K562 (cell line): Measurements from ENCODE around the gene ZNF546. TPM values are rescaled to one million over a fixed set of nuclear protein-coding genes. Genes with fewer than 3 reads are reported as not detected.

ENCODE experiments used
- CBX5 ChIP-seq: IDR thresholded peaks from 2 replicates; pipeline ENCODE4 v1.6.1; 2014; ENCODE audit warnings: low read depth, borderline replicate concordance
- EP400 ChIP-seq: fragments of 450-650 bp; IDR thresholded peaks from 2 replicates; pipeline ENCODE4 v1.6.1; 2017; ENCODE audit warnings: antibody characterized with exemption, mild to moderate bottlenecking, moderate library complexity
- ERF ChIP-seq: fragments of 450-650 bp; formaldehyde crosslinking; IDR thresholded peaks from 2 replicates; pipeline ENCODE4 v1.4.0; 2020; ENCODE audit warnings: mild to moderate bottlenecking, mixed read lengths
- KDM2B ChIP-seq: fragments of 250-450 bp; sonication (Bioruptor Pico); IDR thresholded peaks from 2 replicates; pipeline ENCODE4 v1.8.0; 2021; ENCODE audit warnings: mild to moderate bottlenecking, moderate library complexity
- KLF16 ChIP-seq: IDR thresholded peaks from 2 replicates; pipeline ENCODE4 v1.6.1; 2016; ENCODE audit warnings: antibody characterized with exemption
- MCM2 ChIP-seq: fragments of 450-650 bp; IDR thresholded peaks from 2 replicates; pipeline ENCODE4 v1.6.1; 2017; ENCODE audit warnings: low read depth, mild to moderate bottlenecking
- MYC ChIP-seq, 2 experiments: fragments of 250-450 bp in 1 of 2; sonication (Bioruptor Pico) in 1 of 2; IDR thresholded peaks; 2 replicates each; pipeline versions ENCODE4 v1.5.1 to v1.6.1; 2012 to 2021; ENCODE audit warnings: low read depth in 2 of 2, borderline replicate concordance in 1 of 2, improper control_type of control experiment in 1 of 2, low read length in 1 of 2, mild to moderate bottlenecking in 1 of 2, moderate library complexity in 1 of 2
- NR2C1 ChIP-seq, 2 experiments: fragments of 450-650 bp; IDR thresholded peaks; 2 replicates each; pipeline ENCODE4 v1.6.1; 2017; ENCODE audit warnings: mild to moderate bottlenecking in 2 of 2, antibody characterized with exemption in 1 of 2, inconsistent platforms in 1 of 2, missing compliant biosample characterization in 1 of 2, missing genetic modification characterization in 1 of 2
- POLR2A ChIP-seq: fragments of 450-650 bp; conservative IDR thresholded peaks from 2 replicates; pipeline ENCODE4 v1.6.1; 2016
- SRF ChIP-seq, 2 experiments: fragments of 250-450, 450-650 bp in 1 of 2; sonication (Bioruptor Pico) in 1 of 2; sonication (generic) in 1 of 2; formaldehyde crosslinking; IDR thresholded peaks; 2 replicates each; pipeline versions ENCODE4 v1.5.0 to v1.5.1; 2020 to 2022; ENCODE audit warnings: mild to moderate bottlenecking in 1 of 2, missing genetic modification reagents in 1 of 2
- SRSF9 ChIP-seq: fragments of 200-400 bp; formaldehyde crosslinking; IDR thresholded peaks from 2 replicates; pipeline ENCODE4 v1.6.1; 2017; ENCODE audit warnings: low read depth, low read length, borderline replicate concordance
- TOE1 ChIP-seq, 2 experiments: fragments of 450-650 bp in 1 of 2; sonication (generic) in 1 of 2; formaldehyde crosslinking in 1 of 2; IDR thresholded peaks; 2 replicates each; pipeline versions ENCODE4 v1.7.1 to v1.8.0; 2016 to 2022; ENCODE audit warnings: borderline replicate concordance in 2 of 2, mild to moderate bottlenecking in 2 of 2, antibody characterized with exemption in 1 of 2, inconsistent platforms in 1 of 2, low read depth in 1 of 2, missing genetic modification reagents in 1 of 2, moderate library complexity in 1 of 2
- ZFP36 ChIP-seq: fragments of 150-350 bp; IDR thresholded peaks from 2 replicates; pipeline ENCODE4 v1.6.1; 2018; ENCODE audit warnings: low read length, low read depth; ENCODE audit not compliant: partially characterized antibody
- ZFX ChIP-seq: sonication (generic); formaldehyde crosslinking; IDR thresholded peaks from 2 replicates; pipeline ENCODE4 v1.8.0; 2022; ENCODE audit warnings: mild to moderate bottlenecking, missing genetic modification reagents, moderate library complexity
- ZNF175 ChIP-seq: fragments of 200-800 bp; sonication (Bioruptor generic); IDR thresholded peaks from 2 replicates; pipeline ENCODE4 v1.6.1; 2016; ENCODE audit warnings: low read depth, mild to moderate bottlenecking, missing genetic modification characterization, missing compliant biosample characterization
- ZNF830 ChIP-seq: fragments of 250-450 bp; sonication (Bioruptor Pico); IDR thresholded peaks from 2 replicates; pipeline ENCODE4 v1.5.0; 2021; ENCODE audit warnings: mild to moderate bottlenecking
- ZSCAN32 ChIP-seq: fragments of 450-650 bp; formaldehyde crosslinking; IDR thresholded peaks from 2 replicates; pipeline ENCODE4 v1.4.0; 2020; ENCODE audit warnings: mild to moderate bottlenecking, moderate library complexity
- polyA plus RNA-seq, 8 experiments: library from polyadenylated mRNA; depleted of rRNA in 4 of 8; stranded (reverse) in 5 of 8; unstranded in 3 of 8; fragments of >200 nt; fragmentation: Nextera tagmentation in 2 of 8; fragmentation: Illumina TruSeq in 1 of 8; extraction: Ambion mirVana in 2 of 8; extraction: Trizol in 1 of 8; gene quantifications; 2 replicates each; pipeline versions ENCODE4 v1.2.1 to v1.2.3, GENCODE V29; 2011 to 2014; ENCODE audit warnings: inconsistent platforms in 1 of 8, missing spikeins in 1 of 8
- total RNA-seq, 7 experiments: library from RNA; depleted of rRNA in 6 of 7; stranded (reverse); fragments of >200 nt in 6 of 7; fragmentation: Illumina TruSeq in 2 of 7; extraction: Trizol in 2 of 7; gene quantifications; 2 replicates each; pipeline versions ENCODE4 v1.2.1 to v1.2.3, GENCODE V29; 2011 to 2021; ENCODE audit warnings: low replicate concordance in 1 of 7
- TF ChIP-seq, protein P1 (sequence below): sonication (generic); formaldehyde crosslinking; IDR thresholded peaks from 2 replicates; pipeline ENCODE4 v1.8.1; 2023; ENCODE audit warnings: mild to moderate bottlenecking, missing genetic modification reagents
- TF ChIP-seq, protein P2 (sequence below): fragments of 450-650 bp; formaldehyde crosslinking; conservative IDR thresholded peaks from 2 replicates; pipeline ENCODE4 v1.4.0; 2022; ENCODE audit warnings: mild to moderate bottlenecking, missing genetic modification characterization
- TF ChIP-seq, protein P3 (sequence below): fragments of 450-650 bp; IDR thresholded peaks from 2 replicates; pipeline ENCODE4 v1.6.1; 2014; ENCODE audit warnings: low read depth, mild to moderate bottlenecking, moderate library complexity, borderline replicate concordance
- TF ChIP-seq, protein P4 (sequence below): fragments of 450-650 bp; formaldehyde crosslinking; IDR thresholded peaks from 2 replicates; pipeline ENCODE4 v1.4.0; 2022; ENCODE audit warnings: mild to moderate bottlenecking, moderate library complexity

The ZNF546 gene
- total and polyA plus RNA-seq, 9 of the 15 experiments (the other 6 are each of a cell fraction or from before 2014, with no cell fraction given) = 0.73 to 5.1 (median 2.2) TPM

DNA sequence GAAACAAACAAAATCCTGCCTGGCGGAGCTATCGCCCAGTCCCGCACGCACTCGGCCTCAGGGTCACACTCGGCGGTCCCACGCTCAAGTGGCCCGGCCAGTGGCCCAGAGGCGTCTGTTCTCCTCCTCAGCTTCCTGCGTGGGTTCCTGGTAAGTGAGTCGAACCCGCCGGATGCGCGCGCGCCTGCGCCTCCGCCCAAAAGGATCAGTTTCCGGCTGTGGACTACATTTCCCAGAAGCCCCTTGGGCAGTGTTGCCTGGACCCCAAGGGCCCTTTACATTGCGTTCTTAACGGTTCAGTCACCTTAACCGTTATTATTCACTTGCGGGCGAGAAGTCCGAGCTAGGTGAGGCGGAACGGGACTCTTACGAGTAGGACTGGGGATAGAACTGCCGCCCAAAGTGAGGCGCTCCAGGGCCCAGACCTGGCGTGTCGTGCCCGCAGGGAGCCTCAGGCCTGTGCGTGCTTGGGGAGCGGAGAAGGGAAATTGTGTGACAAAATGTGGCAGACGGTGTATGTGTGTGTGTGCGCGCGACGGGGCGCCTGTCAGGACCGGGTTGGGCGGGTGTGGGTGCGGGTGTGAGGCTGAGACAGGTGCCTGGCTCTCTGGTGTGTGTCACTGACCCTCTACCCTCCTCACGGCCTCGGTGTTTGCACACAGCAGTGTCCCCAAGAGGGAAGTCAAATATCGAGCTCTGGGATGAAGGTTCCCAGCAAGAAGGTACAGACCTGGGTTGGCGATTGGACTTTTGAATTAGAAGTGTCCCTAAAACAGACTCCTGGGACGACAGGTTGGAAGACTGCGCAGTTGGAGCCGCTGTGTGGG, at the start of gene ZNF546 (continued):
- TF ChIP-seq MYC (IDR thresholded peaks at IDR 0.05; ENCODE audit: low read depth, low read length) = no peak; the same call in 1 of the 2 replicates
- TF ChIP-seq MYC (CRISPR knock-in tag; IDR thresholded peaks at IDR 0.05; ENCODE audit: borderline replicate concordance, low read depth) = 0 out of 2 replicates have a peak, but pooled peaks have one; percentile 57
- TF ChIP-seq, protein P1, sequence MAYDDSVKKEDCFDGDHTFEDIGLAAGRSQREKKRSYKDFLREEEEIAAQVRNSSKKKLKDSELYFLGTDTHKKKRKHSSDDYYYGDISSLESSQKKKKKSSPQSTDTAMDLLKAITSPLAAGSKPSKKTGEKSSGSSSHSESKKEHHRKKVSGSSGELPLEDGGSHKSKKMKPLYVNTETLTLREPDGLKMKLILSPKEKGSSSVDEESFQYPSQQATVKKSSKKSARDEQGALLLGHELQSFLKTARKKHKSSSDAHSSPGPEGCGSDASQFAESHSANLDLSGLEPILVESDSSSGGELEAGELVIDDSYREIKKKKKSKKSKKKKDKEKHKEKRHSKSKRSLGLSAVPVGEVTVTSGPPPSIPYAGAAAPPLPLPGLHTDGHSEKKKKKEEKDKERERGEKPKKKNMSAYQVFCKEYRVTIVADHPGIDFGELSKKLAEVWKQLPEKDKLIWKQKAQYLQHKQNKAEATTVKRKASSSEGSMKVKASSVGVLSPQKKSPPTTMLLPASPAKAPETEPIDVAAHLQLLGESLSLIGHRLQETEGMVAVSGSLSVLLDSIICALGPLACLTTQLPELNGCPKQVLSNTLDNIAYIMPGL (CRISPR knock-in tag) = 0 out of 2 replicates have a peak, but pooled peaks have one; percentile 35
- TF ChIP-seq ZFX = peak; percentile 100
- TF ChIP-seq KLF16 = no peak
- no peak for TF ChIP-seq MCM2
- TF ChIP-seq CBX5 = no peak
- no peak for TF ChIP-seq ZNF175 (CRISPR knock-in tag)
- TF ChIP-seq, protein P2, sequence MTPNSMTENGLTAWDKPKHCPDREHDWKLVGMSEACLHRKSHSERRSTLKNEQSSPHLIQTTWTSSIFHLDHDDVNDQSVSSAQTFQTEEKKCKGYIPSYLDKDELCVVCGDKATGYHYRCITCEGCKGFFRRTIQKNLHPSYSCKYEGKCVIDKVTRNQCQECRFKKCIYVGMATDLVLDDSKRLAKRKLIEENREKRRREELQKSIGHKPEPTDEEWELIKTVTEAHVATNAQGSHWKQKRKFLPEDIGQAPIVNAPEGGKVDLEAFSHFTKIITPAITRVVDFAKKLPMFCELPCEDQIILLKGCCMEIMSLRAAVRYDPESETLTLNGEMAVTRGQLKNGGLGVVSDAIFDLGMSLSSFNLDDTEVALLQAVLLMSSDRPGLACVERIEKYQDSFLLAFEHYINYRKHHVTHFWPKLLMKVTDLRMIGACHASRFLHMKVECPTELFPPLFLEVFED (CRISPR knock-in tag) = peak; percentile 80; the same call in 1 of the 2 replicates
- peak; percentile 81 for TF ChIP-seq EP400
- TF ChIP-seq ZNF830 (CRISPR knock-in tag) = no peak
- TF ChIP-seq ZFP36 = no peak
- no peak for TF ChIP-seq KDM2B
- peak in 1 of 2 experiments; percentile 34; a peak in 1 of 4 replicates for TF ChIP-seq SRF (CRISPR knock-in tag; IDR thresholded peaks at IDR 0.05)
- TF ChIP-seq ERF (CRISPR knock-in tag) = no peak
- TF ChIP-seq, protein P3, sequence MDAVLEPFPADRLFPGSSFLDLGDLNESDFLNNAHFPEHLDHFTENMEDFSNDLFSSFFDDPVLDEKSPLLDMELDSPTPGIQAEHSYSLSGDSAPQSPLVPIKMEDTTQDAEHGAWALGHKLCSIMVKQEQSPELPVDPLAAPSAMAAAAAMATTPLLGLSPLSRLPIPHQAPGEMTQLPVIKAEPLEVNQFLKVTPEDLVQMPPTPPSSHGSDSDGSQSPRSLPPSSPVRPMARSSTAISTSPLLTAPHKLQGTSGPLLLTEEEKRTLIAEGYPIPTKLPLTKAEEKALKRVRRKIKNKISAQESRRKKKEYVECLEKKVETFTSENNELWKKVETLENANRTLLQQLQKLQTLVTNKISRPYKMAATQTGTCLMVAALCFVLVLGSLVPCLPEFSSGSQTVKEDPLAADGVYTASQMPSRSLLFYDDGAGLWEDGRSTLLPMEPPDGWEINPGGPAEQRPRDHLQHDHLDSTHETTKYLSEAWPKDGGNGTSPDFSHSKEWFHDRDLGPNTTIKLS = peak; percentile 81
- TF ChIP-seq SRSF9 = no peak
- TF ChIP-seq, protein P4, sequence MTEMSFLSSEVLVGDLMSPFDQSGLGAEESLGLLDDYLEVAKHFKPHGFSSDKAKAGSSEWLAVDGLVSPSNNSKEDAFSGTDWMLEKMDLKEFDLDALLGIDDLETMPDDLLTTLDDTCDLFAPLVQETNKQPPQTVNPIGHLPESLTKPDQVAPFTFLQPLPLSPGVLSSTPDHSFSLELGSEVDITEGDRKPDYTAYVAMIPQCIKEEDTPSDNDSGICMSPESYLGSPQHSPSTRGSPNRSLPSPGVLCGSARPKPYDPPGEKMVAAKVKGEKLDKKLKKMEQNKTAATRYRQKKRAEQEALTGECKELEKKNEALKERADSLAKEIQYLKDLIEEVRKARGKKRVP (CRISPR knock-in tag) = no peak
- TF ChIP-seq ZSCAN32 = no peak
- TF ChIP-seq TOE1 (IDR thresholded peaks at IDR 0.05; ENCODE audit: borderline replicate concordance) = no peak; the same call in 1 of the 2 replicates
- no peak for TF ChIP-seq TOE1 (CRISPR knock-in tag; IDR thresholded peaks at IDR 0.05; ENCODE audit: borderline replicate concordance, low read depth)
- peak; percentile 56; the same call in 1 of the 2 replicates for TF ChIP-seq NR2C1 (IDR thresholded peaks at IDR 0.05)
- peak; percentile 78; the same call in 1 of the 2 replicates for TF ChIP-seq NR2C1 (tag; IDR thresholded peaks at IDR 0.05)
- peak; percentile 94 for TF ChIP-seq POLR2A
